GM23338 (cell line): ENCODE results near the gene RNF152. TPM values are rescaled to one million over a fixed set of nuclear protein-coding genes. Genes with fewer than 3 reads are reported as not detected.

Experiments used
- ATAC-seq: fragments of 200-7000 bp; cut with Tn5 transposase; 3 replicates; pipeline ENCODE4 v1.9.1; 2020
- DNase-seq: peaks from one replicate; pipeline ENCODE4 v3.0.0-alpha.2; 2015; ENCODE audit warnings: low spot score
- H2AFZ ChIP-seq: fragments of 200-600 bp; sonication (generic); 2 replicates; pipeline ENCODE4 v1.8.0; 2016; ENCODE audit warnings: antibody characterized with exemption, mild to moderate bottlenecking, moderate library complexity
- H3F3A ChIP-seq: fragments of 200-600 bp; sonication (generic); replicated peaks from 2 replicates; pipeline ENCODE4 v1.8.0; 2017; ENCODE audit warnings: antibody characterized with exemption, mixed run types, low read depth
- H3K27ac ChIP-seq: fragments of 200-600 bp; sonication (generic); 2 replicates; pipeline ENCODE4 v1.6.1; 2016; ENCODE audit warnings: low read depth
- H3K27me3 ChIP-seq: fragments of 200-600 bp; sonication (generic); 2 replicates; pipeline ENCODE4 v1.8.0; 2016; ENCODE audit warnings: mild to moderate bottlenecking, mixed run types, moderate library complexity; ENCODE audit not compliant: insufficient read depth
- H3K36me3 ChIP-seq: fragments of 200-600 bp; sonication (generic); 2 replicates; pipeline ENCODE4 v1.8.0; 2016; ENCODE audit warnings: mild to moderate bottlenecking; ENCODE audit not compliant: insufficient read depth
- H3K4me1 ChIP-seq: fragments of 200-600 bp; sonication (generic); 2 replicates; pipeline ENCODE4 v1.8.0; 2016; ENCODE audit warnings: mild to moderate bottlenecking, moderate library complexity; ENCODE audit not compliant: insufficient read depth
- H3K4me2 ChIP-seq: fragments of 200-600 bp; sonication (generic); 2 replicates; pipeline ENCODE4 v1.7.1; 2017; ENCODE audit warnings: mixed run types
- H3K4me3 ChIP-seq: fragments of 200-600 bp; sonication (generic); 2 replicates; pipeline ENCODE4 v1.6.1; 2016; ENCODE audit warnings: mixed run types
- H3K79me2 ChIP-seq: fragments of 200-600 bp; sonication (generic); replicated peaks from 2 replicates; pipeline ENCODE4 v1.8.0; 2017; ENCODE audit warnings: mild to moderate bottlenecking; ENCODE audit not compliant: insufficient read depth
- H3K9me2 ChIP-seq: fragments of 200-600 bp; sonication (generic); 2 replicates; pipeline ENCODE4 v1.8.0; 2017; ENCODE audit not compliant: insufficient read depth
- H4K20me1 ChIP-seq: fragments of 200-600 bp; sonication (generic); replicated peaks from 2 replicates; pipeline ENCODE4 v1.8.0; 2017; ENCODE audit warnings: mild to moderate bottlenecking; ENCODE audit not compliant: insufficient read depth
- H3K27ac Mint-ChIP-seq: 2 replicates; pipeline ENCODE4 v1.8.0; 2020; ENCODE audit warnings: inconsistent platforms, mild to moderate bottlenecking, moderate library complexity, mixed read lengths
- H3K27me3 Mint-ChIP-seq: 3 replicates; pipeline ENCODE4 v1.8.0; 2022; ENCODE audit warnings: low read depth, mild to moderate bottlenecking, moderate library complexity, mixed read lengths, inconsistent platforms; ENCODE audit not compliant: insufficient read depth, poor library complexity
- H3K36me3 Mint-ChIP-seq: 3 replicates; pipeline ENCODE4 v1.8.0; 2021; ENCODE audit warnings: low read depth, mild to moderate bottlenecking, inconsistent platforms, moderate library complexity, mixed read lengths
- H3K4me1 Mint-ChIP-seq: 3 replicates; pipeline ENCODE4 v1.8.0; 2020; ENCODE audit warnings: mild to moderate bottlenecking, inconsistent platforms, mixed read lengths
- H3K4me3 Mint-ChIP-seq: 3 replicates; pipeline ENCODE4 v1.8.0; 2021; ENCODE audit warnings: moderate library complexity, mild to moderate bottlenecking, inconsistent platforms, mixed read lengths
- H3K9me3 Mint-ChIP-seq: 3 replicates; pipeline ENCODE4 v1.8.0; 2020; ENCODE audit warnings: moderate library complexity, mild to moderate bottlenecking, inconsistent platforms, mixed read lengths
- CTCF ChIP-seq, 2 experiments: fragments of 200-600 bp in 1 of 2; sonication (generic) in 1 of 2; conservative IDR thresholded peaks; 2 replicates each; pipeline versions ENCODE4 v1.5.1 to v1.6.1; 2016 to 2017; ENCODE audit warnings: antibody characterized with exemption in 2 of 2, low read depth in 2 of 2, mild to moderate bottlenecking in 2 of 2, moderate library complexity in 1 of 2
- ETS1 ChIP-seq: IDR thresholded peaks from 2 replicates; pipeline ENCODE4 v1.6.1; 2016; ENCODE audit warnings: antibody characterized with exemption
- EZH2 ChIP-seq: fragments of 200-600 bp; sonication (generic); IDR thresholded peaks from one replicate; pipeline ENCODE4 v1.8.0; 2017; ENCODE audit warnings: antibody characterized with exemption, mild to moderate bottlenecking, low read depth; ENCODE audit not compliant: unreplicated experiment
- STAT1 ChIP-seq: IDR thresholded peaks from one replicate; pipeline ENCODE4 v1.6.1; 2016; ENCODE audit warnings: antibody characterized with exemption; ENCODE audit not compliant: unreplicated experiment
- ZNF331 ChIP-seq: fragments of 250-450 bp; sonication (Bioruptor Pico); IDR thresholded peaks from 2 replicates; pipeline ENCODE4 v1.5.0; 2020; ENCODE audit warnings: low read depth, mild to moderate bottlenecking, moderate library complexity
- ZNF462 ChIP-seq: fragments of 250-450 bp; sonication (Bioruptor Pico); IDR thresholded peaks from 2 replicates; pipeline ENCODE4 v1.5.0; 2020; ENCODE audit warnings: mild to moderate bottlenecking, moderate library complexity
- polyA plus RNA-seq: library from polyadenylated mRNA; unstranded; fragments of >200 nt; fragmentation: Nextera tagmentation; extraction: Ambion mirVana; gene quantifications from 2 replicates; pipeline ENCODE4 v1.2.1, GENCODE V29; 2016
- total RNA-seq: library from RNA; depleted of rRNA; stranded (reverse); fragments of >200 nt; shearing (Covaris generic); gene quantifications from 2 replicates; pipeline ENCODE4 v1.2.3, GENCODE V29; 2014

The RNF152 gene
- total and polyA plus RNA-seq, 2 experiments from 2014 or later = 1.2 to 2.9 TPM

GRCh38 chr18:61855449-61856378 is 37.1 kb downstream of the RNF152 start:
- peaks cover 9% of the 10 kb centered on the region for H3K4me1 Mint-ChIP-seq
- Histone ChIP-seq H3F3A (no peaks in the 10 kb centered on the region), H3K79me2 (no peaks in the 10 kb centered on the region), H3K4me3 (no peak overlapping the region), H2AFZ (no peak overlapping the region), H3K4me2 (no peak overlapping the region), H3K4me1 (no peaks in the 10 kb centered on the region), H4K20me1 (no peaks in the 10 kb centered on the region), H3K9me2 (0 out of 2 replicates have a peak, but pooled peaks cover 8% of the 10 kb centered on the region), H3K27ac (no peak overlapping the region), H3K36me3 (no peaks in the 10 kb centered on the region), H3K27me3 (no peaks in the 10 kb centered on the region)
- H3K27me3 Mint-ChIP-seq = peaks cover 5% of the 10 kb centered on the region
- no peaks in the 10 kb centered on the region for H3K9me3 Mint-ChIP-seq
- H3K36me3 Mint-ChIP-seq = no peaks in the 10 kb centered on the region
- DNase-seq (no peak), ATAC-seq (no peak)
- H3K27ac Mint-ChIP-seq = no peak overlapping the region; the same call in 1 of the 2 replicates
- TF ChIP-seq CTCF (conservative IDR thresholded peaks at IDR 0.05; ENCODE audit: low read depth in 2 of 2) (no peak), ZNF331 (CRISPR knock-in tag) (no peak), STAT1 (no peak), ETS1 (no peak)
- H3K4me3 Mint-ChIP-seq = no peak overlapping the region

GRCh38 chr18:61854578-61855448 is 38.0 kb downstream of the RNF152 start:
- H3K4me3 Mint-ChIP-seq = no peak overlapping the region
- no peaks in the 10 kb centered on the region for H3K4me1 ChIP-seq
- no peak overlapping the region for H3K27ac ChIP-seq
- no peaks in the 10 kb centered on the region for H3K27me3 ChIP-seq
- peaks cover 5% of the 10 kb centered on the region for H3K27me3 Mint-ChIP-seq
- no peak overlapping the region for H3K4me3 ChIP-seq
- H3K36me3 ChIP-seq = no peaks in the 10 kb centered on the region
- no peak for DNase-seq
- H3F3A ChIP-seq = no peaks in the 10 kb centered on the region
- H2AFZ ChIP-seq = no peak overlapping the region
- no peaks in the 10 kb centered on the region for H3K36me3 Mint-ChIP-seq
- peaks cover 9% of the 10 kb centered on the region for H3K4me1 Mint-ChIP-seq
- H3K9me3 Mint-ChIP-seq = no peaks in the 10 kb centered on the region
- H3K4me2 ChIP-seq = no peak overlapping the region
- 0 out of 2 replicates have a peak, but pooled peaks cover 8% of the 10 kb centered on the region for H3K9me2 ChIP-seq
- no peaks in the 10 kb centered on the region for H4K20me1 ChIP-seq
- H3K27ac Mint-ChIP-seq = no peak overlapping the region
- no peaks in the 10 kb centered on the region for H3K79me2 ChIP-seq
- no peak for ATAC-seq
- no peak for TF ChIP-seq EZH2
- no peak for TF ChIP-seq ZNF462 (CRISPR knock-in tag)
